Brain pericyte (primary cell): ENCODE measurements around the gene SCT.

Experiments used
- DNase-seq: peaks from one replicate; pipeline ENCODE4 v3.0.0-alpha.2; 2012; ENCODE audit warnings: low read depth, low spot score

Gene SCT

GRCh38 chr11:643849-644738, 17.1 kb upstream of the SCT start:
- DNase-seq = no peak

GRCh38 chr11:643366-643765, 16.4 kb upstream of the SCT start:
- no peak for DNase-seq

- no peak for DNase-seq
These were observed 14.9 kb upstream of the SCT start for GRCh38 chr11:641806-642370.

GRCh38 chr11:640021-640706, 13.2 kb upstream of the SCT start:
- DNase-seq = no peak

- DNase-seq = no peak
These were observed 12.5 kb upstream of the SCT start for GRCh38 chr11:639332-639955.

GRCh38 chr11:638631-639331, 11.8 kb upstream of the SCT start:
- no peak for DNase-seq

GRCh38 chr11:637593-638521, 10.9 kb upstream of the SCT start:
- DNase-seq = no peak

GRCh38 chr11:637333-637592, 10.3 kb upstream of the SCT start:
- no peak for DNase-seq

GRCh38 chr11:636511-637332, 9.7 kb upstream of the SCT start, which contains the start of gene DRD4:
TSS of gene DRD4 (plus strand) at chr11:637269. CDS start at chr11:637305, 36 bp downstream.
- DNase-seq = no peak

GRCh38 chr11:635945-636510, 9.0 kb upstream of the SCT start:
- no peak for DNase-seq

GRCh38 chr11:630871-631270, 3.9 kb upstream of the SCT start:
- DNase-seq = no peak

GRCh38 chr11:629237-629583, 2.2 kb upstream of the SCT start:
- DNase-seq = no peak

GRCh38 chr11:628056-628455, 1.1 kb upstream of the SCT start:
- no peak for DNase-seq

GRCh38 chr11:627308-627576, 261 bp upstream of the SCT start:
- DNase-seq = no peak

GRCh38 chr11:625636-626268, 1.2 kb downstream of the SCT start:
- no peak for DNase-seq

- no peak for DNase-seq
These were observed 2.0 kb downstream of the SCT start, which contains the start of gene CDHR5 for GRCh38 chr11:624705-625635. TSS of gene CDHR5 (minus strand) at chr11:624955. CDS start at chr11:624902, 53 bp downstream.

- DNase-seq = no peak
These were observed 2.8 kb downstream of the SCT start for GRCh38 chr11:623999-624704.
